Fibroblast of mammary gland (primary cell): ENCODE data around the gene VIT.

Source experiments
- DNase-seq: peaks from one replicate; pipeline ENCODE4 v3.0.0-alpha.2; 2010; ENCODE audit warnings: low read depth
- H3K4me3 ChIP-seq: 2 replicates; pipeline ENCODE4 v1.5.1; 2011; ENCODE audit warnings: low read depth, mild to moderate bottlenecking, low read length, moderate library complexity; ENCODE audit not compliant: control insufficient read depth
- CTCF ChIP-seq: conservative IDR thresholded peaks from 2 replicates; pipeline ENCODE4 v1.5.1; 2011; ENCODE audit warnings: low read depth, low read length, inconsistent platforms; ENCODE audit not compliant: control insufficient read depth, insufficient read depth

VIT gene

GRCh38 chr2:36753706-36754221, 57.3 kb downstream of the VIT start:
- no peak for TF ChIP-seq CTCF
- no peak for DNase-seq
- no peak overlapping the region for H3K4me3 ChIP-seq

- DNase-seq = no peak
- no peak overlapping the region for H3K4me3 ChIP-seq
- TF ChIP-seq CTCF = no peak
These were observed 58.1 kb downstream of the VIT start for GRCh38 chr2:36754578-36754977.

- H3K4me3 ChIP-seq = no peak overlapping the region
- no peak for TF ChIP-seq CTCF
- peak; percentile 10 for DNase-seq
These were observed 59.9 kb downstream of the VIT start for GRCh38 chr2:36756438-36756837.

- no peak overlapping the region for H3K4me3 ChIP-seq
- no peak for DNase-seq
- no peak for TF ChIP-seq CTCF
These were observed 66.4 kb downstream of the VIT start for GRCh38 chr2:36762764-36763490.

- no peak overlapping the region for H3K4me3 ChIP-seq
- DNase-seq = no peak
- no peak for TF ChIP-seq CTCF
These were observed 72.6 kb downstream of the VIT start for GRCh38 chr2:36769106-36769505.

- DNase-seq = peak; percentile 56
- H3K4me3 ChIP-seq = no peak overlapping the region
- TF ChIP-seq CTCF = peak; percentile 85
These were observed 74.2 kb downstream of the VIT start for GRCh38 chr2:36770542-36771287.
